PC-3 (cell line): ENCODE measurements around the gene CACNA1C. TPM values are rescaled to one million over a fixed set of nuclear protein-coding genes. Genes with fewer than 3 reads are reported as not detected.

Experiments used
- ATAC-seq: fragments of 200-7000 bp; cut with Tn5 transposase; 2 replicates; pipeline ENCODE4 v1.9.1; 2020; ENCODE audit warnings: mild to moderate bottlenecking, moderate library complexity
- BruUV-seq: library from RNA; stranded (reverse); fragments of 400-500 nt; replicated peaks from 2 replicates; lab custom pipeline; 2021; lab: Mats Ljungman, UMichigan
- CTCF ChIA-PET: fragments of 300-600 bp; sonication (Branson Sonifier 250); formaldehyde crosslinking; loops from one replicate; lab custom pipeline; 2022; ENCODE audit warnings: antibody characterized with exemption; lab: Charles Lee
- POLR2A ChIA-PET: fragments of 300-600 bp; sonication (Branson Sonifier 250); formaldehyde crosslinking; loops from one replicate; lab custom pipeline; 2022; ENCODE audit warnings: antibody characterized with exemption; ENCODE audit not compliant: unreplicated experiment; lab: Charles Lee
- DNase-seq: peaks from one replicate; pipeline ENCODE4 v3.0.0-alpha.2; 2015
- H2AFZ ChIP-seq: fragments of 300-600 bp; sonication (generic); 2 replicates; pipeline ENCODE4 v1.6.0; 2016; ENCODE audit warnings: antibody characterized with exemption, low read length
- H3F3A ChIP-seq: fragments of 300-600 bp; sonication (generic); one replicate; pipeline ENCODE4 v1.6.0; 2017; ENCODE audit warnings: antibody characterized with exemption, low read length, control low read depth, mild to moderate bottlenecking; ENCODE audit not compliant: unreplicated experiment
- H3K27ac ChIP-seq: fragments of 300-600 bp; sonication (generic); 2 replicates; pipeline ENCODE4 v1.5.1; 2016; ENCODE audit warnings: mild to moderate bottlenecking, low read length
- H3K27me3 ChIP-seq: fragments of 300-600 bp; sonication (generic); 2 replicates; pipeline ENCODE4 v1.6.1; 2016; ENCODE audit warnings: low read length, mixed read lengths
- H3K36me3 ChIP-seq: fragments of 300-600 bp; sonication (generic); 2 replicates; pipeline ENCODE4 v1.6.1; 2016; ENCODE audit warnings: low read depth, mixed run types, low read length, mixed read lengths
- H3K4me1 ChIP-seq: fragments of 300-600 bp; sonication (generic); 2 replicates; pipeline ENCODE4 v1.5.1; 2016; ENCODE audit warnings: low read length; ENCODE audit not compliant: insufficient read depth
- H3K4me2 ChIP-seq: fragments of 300-600 bp; sonication (generic); 2 replicates; pipeline ENCODE4 v1.6.0; 2016; ENCODE audit warnings: low read length
- H3K4me3 ChIP-seq: fragments of 300-600 bp; sonication (generic); 2 replicates; pipeline ENCODE4 v1.5.1; 2016; ENCODE audit warnings: mild to moderate bottlenecking, low read length, mixed read lengths
- H3K79me2 ChIP-seq: fragments of 300-600 bp; sonication (generic); 2 replicates; pipeline ENCODE4 v1.6.1; 2017; ENCODE audit warnings: low read length, mixed read lengths
- H3K9ac ChIP-seq: fragments of 300-600 bp; sonication (generic); 2 replicates; pipeline ENCODE4 v1.6.0; 2016; ENCODE audit warnings: mild to moderate bottlenecking, low read length
- H3K9me2 ChIP-seq: fragments of 300-600 bp; sonication (generic); replicated peaks from 2 replicates; pipeline ENCODE4 v1.6.1; 2016; ENCODE audit warnings: mixed run types, low read length, mixed read lengths
- H3K9me3 ChIP-seq: fragments of 300-600 bp; sonication (generic); 2 replicates; pipeline ENCODE4 v1.6.1; 2016; ENCODE audit warnings: low read length, mixed read lengths
- H4K20me1 ChIP-seq: fragments of 300-600 bp; sonication (generic); 2 replicates; pipeline ENCODE4 v1.6.1; 2016; ENCODE audit warnings: low read length, mixed read lengths
- EZH2 ChIP-seq: fragments of 300-600 bp; sonication (generic); IDR thresholded peaks from one replicate; pipeline ENCODE4 v1.6.1; 2017; ENCODE audit warnings: antibody characterized with exemption, mild to moderate bottlenecking, low read length; ENCODE audit not compliant: unreplicated experiment
- EZH2phosphoT487 ChIP-seq: fragments of 300-600 bp; sonication (generic); IDR thresholded peaks from 2 replicates; pipeline ENCODE4 v1.6.1; 2018; ENCODE audit warnings: mild to moderate bottlenecking, antibody characterized with exemption, low read length, borderline replicate concordance
- intact Hi-C: fragments of 100-400 bp; cut with micrococcal nuclease; formaldehyde crosslinking; loops from 2 replicates; pipeline ENCODE4 v1.9.0; 2023
- total RNA-seq: library from RNA; depleted of rRNA; stranded (reverse); fragments of >200 nt; gene quantifications from 2 replicates; pipeline ENCODE4 v1.2.3, GENCODE V29; 2014
- TF ChIP-seq, protein P1 (sequence below): fragments of 300-600 bp; sonication (generic); conservative IDR thresholded peaks from 2 replicates; pipeline ENCODE4 v1.5.1; 2017; ENCODE audit warnings: antibody characterized with exemption, low read depth, mild to moderate bottlenecking, low read length

The CACNA1C gene
- total RNA-seq, 1 experiment from 2014 or later, result not detected

DNA sequence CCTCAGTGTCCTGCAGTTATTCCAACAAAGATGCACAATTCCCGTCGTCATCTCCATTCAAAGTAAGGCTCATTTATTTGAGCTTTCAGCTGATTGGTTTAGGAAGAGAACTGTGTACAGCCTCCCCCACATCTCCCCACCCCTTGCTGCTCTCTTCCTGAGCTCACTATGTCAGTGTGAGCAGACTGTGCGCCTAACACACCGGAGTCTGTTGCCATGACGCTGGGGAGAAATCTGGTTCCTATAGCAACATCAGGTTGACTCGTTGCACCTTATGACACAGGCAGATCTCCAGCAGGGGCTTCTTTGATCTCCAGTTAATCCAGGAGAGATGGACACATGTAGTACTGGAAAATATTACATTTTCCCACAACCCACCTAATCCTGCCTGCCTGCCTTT lies 319.4 kb downstream of the CACNA1C start:
- Histone ChIP-seq H3K27ac (no peak overlapping the region), H3K4me3 (no peak overlapping the region), H3K36me3 (no peaks in the 10 kb centered on the region), H3K79me2 (no peaks in the 10 kb centered on the region), H3K9me2 (no peaks in the 10 kb centered on the region), H3K9me3 (no peaks in the 10 kb centered on the region), H3K27me3 (peaks cover 61% of the 10 kb centered on the region), H2AFZ (no peak overlapping the region), H4K20me1 (no peaks in the 10 kb centered on the region), H3K4me2 (no peak overlapping the region), H3F3A (no peaks in the 10 kb centered on the region), H3K9ac (no peak overlapping the region), H3K4me1 (no peaks in the 10 kb centered on the region)
- CTCF ChIA-PET, result no interaction called here
- ATAC-seq, result no peak
- POLR2A ChIA-PET, result no interaction called here
- TF ChIP-seq, protein P1, sequence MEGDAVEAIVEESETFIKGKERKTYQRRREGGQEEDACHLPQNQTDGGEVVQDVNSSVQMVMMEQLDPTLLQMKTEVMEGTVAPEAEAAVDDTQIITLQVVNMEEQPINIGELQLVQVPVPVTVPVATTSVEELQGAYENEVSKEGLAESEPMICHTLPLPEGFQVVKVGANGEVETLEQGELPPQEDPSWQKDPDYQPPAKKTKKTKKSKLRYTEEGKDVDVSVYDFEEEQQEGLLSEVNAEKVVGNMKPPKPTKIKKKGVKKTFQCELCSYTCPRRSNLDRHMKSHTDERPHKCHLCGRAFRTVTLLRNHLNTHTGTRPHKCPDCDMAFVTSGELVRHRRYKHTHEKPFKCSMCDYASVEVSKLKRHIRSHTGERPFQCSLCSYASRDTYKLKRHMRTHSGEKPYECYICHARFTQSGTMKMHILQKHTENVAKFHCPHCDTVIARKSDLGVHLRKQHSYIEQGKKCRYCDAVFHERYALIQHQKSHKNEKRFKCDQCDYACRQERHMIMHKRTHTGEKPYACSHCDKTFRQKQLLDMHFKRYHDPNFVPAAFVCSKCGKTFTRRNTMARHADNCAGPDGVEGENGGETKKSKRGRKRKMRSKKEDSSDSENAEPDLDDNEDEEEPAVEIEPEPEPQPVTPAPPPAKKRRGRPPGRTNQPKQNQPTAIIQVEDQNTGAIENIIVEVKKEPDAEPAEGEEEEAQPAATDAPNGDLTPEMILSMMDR, result no peak
- TF ChIP-seq EZH2phosphoT487 (no peak), EZH2 (no peak)
- no TSS peak for BruUV-seq
- DNase-seq, result no peak
- intact Hi-C loops, result no loop called here

DNA sequence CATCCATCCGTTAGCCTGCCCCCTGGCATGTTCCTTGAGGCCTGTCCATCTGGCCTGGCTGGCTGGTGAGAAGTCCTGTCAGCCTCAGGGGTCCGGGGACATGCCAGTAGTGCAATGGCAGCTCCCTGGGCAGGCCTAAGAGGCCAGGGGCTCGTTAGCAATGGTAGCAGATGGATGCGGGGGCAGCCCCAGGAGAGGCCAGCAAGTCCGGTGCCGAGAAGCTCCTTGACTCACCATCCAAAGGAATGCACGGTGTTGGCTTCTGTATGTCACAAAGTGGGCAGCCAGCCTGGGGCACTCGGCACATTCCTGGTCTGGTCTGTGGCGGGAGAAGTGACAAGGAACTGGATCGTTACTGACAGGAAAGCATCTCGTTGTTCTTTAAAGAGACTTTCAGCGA lies 319.9 kb downstream of the CACNA1C start:
- TF ChIP-seq EZH2phosphoT487, result no peak
- TF ChIP-seq EZH2, result no peak
- Histone ChIP-seq H3K4me3 (no peak overlapping the region), H3K79me2 (no peaks in the 10 kb centered on the region), H3F3A (no peaks in the 10 kb centered on the region), H2AFZ (no peak overlapping the region), H3K9ac (no peak overlapping the region), H3K9me3 (no peaks in the 10 kb centered on the region), H3K27me3 (peaks cover 67% of the 10 kb centered on the region), H4K20me1 (no peaks in the 10 kb centered on the region), H3K4me1 (no peaks in the 10 kb centered on the region), H3K36me3 (no peaks in the 10 kb centered on the region), H3K9me2 (no peaks in the 10 kb centered on the region), H3K4me2 (no peak overlapping the region), H3K27ac (no peak overlapping the region)
- intact Hi-C loops, result no loop called here
- CTCF ChIA-PET, result no interaction called here
- DNase-seq (no peak), ATAC-seq (no peak)
- POLR2A ChIA-PET, result no interaction called here
- BruUV-seq, result no TSS peak

DNA sequence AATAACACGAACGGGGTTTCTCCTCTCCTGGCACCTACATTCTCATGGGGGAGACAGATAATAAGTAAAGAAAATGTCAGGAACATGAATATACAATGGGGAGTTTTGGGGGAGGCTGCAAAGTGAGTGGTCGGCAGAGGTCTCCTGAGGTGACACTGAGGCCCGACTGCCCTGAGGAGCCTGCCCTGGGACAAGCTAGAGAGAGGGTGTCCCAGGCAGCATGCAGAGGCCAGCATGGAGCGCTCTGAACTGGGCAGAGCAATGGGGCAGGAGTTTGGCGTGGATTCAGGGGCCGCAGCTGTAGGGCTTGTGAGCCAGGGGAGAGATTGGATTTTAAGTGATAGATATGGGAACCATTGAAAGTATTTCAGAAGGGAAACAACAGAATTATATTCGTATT lies 320.5 kb downstream of the CACNA1C start:
- H3K9ac ChIP-seq, result no peak overlapping the region
- no peaks in the 10 kb centered on the region for H3K79me2 ChIP-seq
- intact Hi-C loops, result no loop called here
- no peak overlapping the region for H3K27ac ChIP-seq
- H4K20me1 ChIP-seq, result no peaks in the 10 kb centered on the region
- no peak for TF ChIP-seq EZH2phosphoT487
- TF ChIP-seq, protein P1, result no peak
- no peak for TF ChIP-seq EZH2
- H3K27me3 ChIP-seq, result peaks cover 70% of the 10 kb centered on the region
- DNase-seq (no peak), ATAC-seq (no peak)
- no peaks in the 10 kb centered on the region for H3K4me1 ChIP-seq
- no peak overlapping the region for H3K4me2 ChIP-seq
- H2AFZ ChIP-seq, result no peak overlapping the region
- BruUV-seq, result no TSS peak
- ChIA-PET POLR2A (no interaction called here), CTCF (no interaction called here)
- H3K9me2 ChIP-seq, result no peaks in the 10 kb centered on the region
- H3K9me3 ChIP-seq, result no peaks in the 10 kb centered on the region
- H3K36me3 ChIP-seq, result no peaks in the 10 kb centered on the region
- H3K4me3 ChIP-seq, result no peak overlapping the region
- no peaks in the 10 kb centered on the region for H3F3A ChIP-seq
